Psoas muscle (tissue), 8 donors: ENCODE measurements around the gene PKNOX2. TPM values are rescaled to one million over a fixed set of nuclear protein-coding genes. Genes with fewer than 3 reads are reported as not detected.

Source experiments
- ATAC-seq, 4 donors: fragments of 200-7000 bp; cut with Tn5 transposase; one replicate each; pipeline ENCODE4 v1.9.1; 2020; ENCODE audit warnings: moderate library complexity in 3 of 4, mild to moderate bottlenecking in 2 of 4
- DNase-seq, 2 donors: peaks; one replicate each; pipeline ENCODE4 v3.0.0-alpha.2; 2020
- H3K27ac ChIP-seq: fragments of 200-600 bp; one replicate; pipeline ENCODE4 v1.8.0; 2022
- H3K27me3 ChIP-seq, 3 donors: fragments of 200-600 bp in 1 of 3; one replicate each; pipeline versions ENCODE4 v1.6.1 to v1.8.0; 2013 to 2022; ENCODE audit warnings: low read length in 2 of 3, mild to moderate bottlenecking in 2 of 3, moderate library complexity in 1 of 3; ENCODE audit not compliant: insufficient read depth in 3 of 3
- H3K36me3 ChIP-seq, 2 donors: fragments of 200-600 bp in 1 of 2; one replicate each; pipeline versions ENCODE4 v1.6.1 to v1.8.0; 2013 to 2022; ENCODE audit warnings: low read depth in 1 of 2, mild to moderate bottlenecking in 1 of 2, moderate library complexity in 1 of 2; ENCODE audit not compliant: insufficient read depth in 1 of 2
- H3K4me1 ChIP-seq: fragments of 200-600 bp; one replicate; pipeline ENCODE4 v1.8.0; 2022
- H3K4me3 ChIP-seq: fragments of 200-600 bp; one replicate; pipeline ENCODE4 v1.8.0; 2022; ENCODE audit warnings: mild to moderate bottlenecking
- H3K9me3 ChIP-seq: fragments of 200-600 bp; one replicate; pipeline ENCODE4 v1.8.0; 2022
- WGBS, 3 donors: extraction: QIAGEN DNeasy Blood & Tissue Kit; methylation state at CpG; one replicate each; pipeline versions ENCODE4 v1.1.6 to v1.1.7; 2013; 5-methylcytosine and 5-hydroxymethylcytosine counted together
- intact Hi-C, 2 donors: fragments of 100-400 bp; cut with DNase I; formaldehyde crosslinking; loops; one replicate each; pipeline versions ENCODE4 v1.11.0 to v1.14.2; 2022
- polyA plus RNA-seq, 3 donors: library from polyadenylated mRNA; stranded (reverse); fragments of 200-250 nt; gene quantifications; one replicate each; pipeline ENCODE4 v1.2.3, GENCODE V29; 2013
- total RNA-seq, 4 donors: library from RNA; stranded (reverse); fragmentation: NEBNext Ultra II Directional in 2 of 4; extraction: Animal tissue kit (Norgen Biotek cat#: 25700) in 2 of 4; gene quantifications; one replicate each; pipeline versions ENCODE4 v1.2.1 to v1.2.4, GENCODE V29; 2021 to 2023
- TF ChIP-seq, protein P1 (sequence below): fragments of 200-600 bp; IDR thresholded peaks from one replicate; pipeline ENCODE4 v1.8.0; 2022; ENCODE audit warnings: antibody characterized with exemption
- donor health status: healthy with polysubstance abuse.
- donor health status: DM: no; HTN: no; CAD: no; lungs with moderate emphysema.
- donor health status: Bipolar disorder and iron deficiency.
- donor health status: healthy.
- donor health status: DM: yes; HTN: yes; CAD: no.
- donor health status: DM: no; HTN: no; CAD: no.
- donor health status: DM: no; HTN: no; CAD: no.
- donor health status: DM: yes; HTN: yes; CAD: no.

Gene PKNOX2
- total and polyA plus RNA-seq, 7 donors, result 1.8 to 30.5 (median 14.5) TPM

DNA sequence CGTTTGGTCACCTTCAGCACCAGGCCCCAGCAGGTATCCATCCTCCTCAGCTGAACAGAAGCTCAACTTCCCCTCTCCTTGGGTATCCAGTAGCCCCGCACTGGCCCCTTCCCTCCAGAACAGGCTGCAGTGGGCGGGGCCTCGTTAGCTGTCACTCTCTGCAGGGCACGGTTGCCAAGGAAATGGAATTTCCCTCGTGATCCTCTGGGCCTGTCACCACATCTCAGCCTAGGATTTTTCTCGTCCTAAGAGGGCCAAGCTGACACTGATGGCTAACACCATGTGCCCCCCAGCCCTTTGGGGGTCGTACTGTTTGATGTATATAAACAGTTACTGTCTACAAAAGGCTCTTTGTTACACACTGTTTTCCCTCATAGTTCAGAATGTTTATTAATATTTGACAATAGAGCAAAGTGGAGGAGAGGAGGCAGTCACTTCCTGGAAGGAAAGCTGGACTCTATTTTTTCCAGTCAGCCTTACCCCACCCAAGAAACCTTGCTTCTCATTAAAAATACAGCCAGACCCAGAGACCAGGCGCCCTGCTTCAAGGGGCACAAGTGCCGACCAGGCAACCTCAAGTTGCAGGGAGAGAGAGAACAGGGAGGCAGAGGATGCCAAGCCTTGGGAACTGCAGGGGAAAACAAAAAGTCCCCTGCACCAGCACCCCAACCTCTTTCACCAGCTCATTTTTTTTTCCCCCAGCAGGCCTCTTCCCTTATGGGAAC is 287.0 kb downstream of the PKNOX2 start:
- TF ChIP-seq, protein P1, sequence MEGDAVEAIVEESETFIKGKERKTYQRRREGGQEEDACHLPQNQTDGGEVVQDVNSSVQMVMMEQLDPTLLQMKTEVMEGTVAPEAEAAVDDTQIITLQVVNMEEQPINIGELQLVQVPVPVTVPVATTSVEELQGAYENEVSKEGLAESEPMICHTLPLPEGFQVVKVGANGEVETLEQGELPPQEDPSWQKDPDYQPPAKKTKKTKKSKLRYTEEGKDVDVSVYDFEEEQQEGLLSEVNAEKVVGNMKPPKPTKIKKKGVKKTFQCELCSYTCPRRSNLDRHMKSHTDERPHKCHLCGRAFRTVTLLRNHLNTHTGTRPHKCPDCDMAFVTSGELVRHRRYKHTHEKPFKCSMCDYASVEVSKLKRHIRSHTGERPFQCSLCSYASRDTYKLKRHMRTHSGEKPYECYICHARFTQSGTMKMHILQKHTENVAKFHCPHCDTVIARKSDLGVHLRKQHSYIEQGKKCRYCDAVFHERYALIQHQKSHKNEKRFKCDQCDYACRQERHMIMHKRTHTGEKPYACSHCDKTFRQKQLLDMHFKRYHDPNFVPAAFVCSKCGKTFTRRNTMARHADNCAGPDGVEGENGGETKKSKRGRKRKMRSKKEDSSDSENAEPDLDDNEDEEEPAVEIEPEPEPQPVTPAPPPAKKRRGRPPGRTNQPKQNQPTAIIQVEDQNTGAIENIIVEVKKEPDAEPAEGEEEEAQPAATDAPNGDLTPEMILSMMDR, result no peak
- Histone ChIP-seq H3K27me3 (no peaks in the 10 kb centered on the region), H3K27ac (no peak overlapping the region), H3K4me1 (no peaks in the 10 kb centered on the region), H3K9me3 (no peaks in the 10 kb centered on the region), H3K36me3 (no peaks in the 10 kb centered on the region), H3K4me3 (no peak overlapping the region)
- DNase-seq (peak in 1 of 2 donors; percentile 32), ATAC-seq (peak in 2 of 4 donors; percentile 36 to 37)
- WGBS, 3 donors, result 27 to 31% (median 29%) methylated on average over 10 of the region's 10 CpGs
- intact Hi-C loops, result no loop called here

DNA sequence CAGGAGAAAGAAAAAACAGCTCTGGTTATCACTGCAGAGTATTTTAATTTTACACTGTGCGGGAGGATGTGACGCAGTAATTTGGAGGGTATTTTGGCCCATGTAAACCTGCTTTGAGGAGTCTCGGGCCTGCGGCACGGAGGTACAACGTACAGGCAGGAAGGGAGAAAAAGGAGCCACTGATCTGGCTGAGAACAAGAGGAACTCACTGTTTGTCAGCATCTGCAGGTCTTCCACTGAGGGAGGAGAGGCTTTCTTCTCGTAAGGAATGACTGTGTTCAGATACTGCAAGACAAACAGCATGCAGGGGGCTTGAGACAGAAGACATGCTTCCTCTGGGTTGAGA is 287.5 kb downstream of the PKNOX2 start:
- TF ChIP-seq, protein P1, result no peak
- Histone ChIP-seq H3K36me3 (no peaks in the 10 kb centered on the region), H3K4me3 (no peak overlapping the region), H3K27me3 (no peaks in the 10 kb centered on the region), H3K4me1 (no peaks in the 10 kb centered on the region), H3K9me3 (no peaks in the 10 kb centered on the region), H3K27ac (no peak overlapping the region)
- WGBS, 3 donors, result 88 to 91% (median 89%) methylated on average over 7 of the region's 7 CpGs
- ATAC-seq (no peak), DNase-seq (no peak)
- intact Hi-C loops, result no loop called here

DNA sequence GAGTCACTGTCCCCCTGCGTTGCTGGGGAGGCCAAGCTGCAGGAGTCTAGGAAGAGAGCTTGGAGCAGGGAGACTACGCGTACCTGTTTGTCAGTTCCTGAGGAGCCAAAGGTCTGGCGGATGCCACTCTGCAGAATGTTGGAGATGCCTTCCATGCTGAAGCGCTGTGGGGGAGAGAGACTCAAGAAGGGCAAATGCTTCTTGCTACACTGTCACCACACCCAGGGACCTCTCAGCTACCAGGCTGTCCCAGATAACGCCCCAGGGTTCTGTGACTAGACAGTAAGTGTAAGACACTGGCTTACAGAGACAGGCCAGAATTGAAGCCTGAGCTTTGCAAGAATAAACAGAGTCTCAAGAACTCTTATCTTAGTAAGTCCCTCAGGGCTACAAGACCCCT is 289.5 kb downstream of the PKNOX2 start:
- Histone ChIP-seq H3K4me1 (peaks cover 8% of the 10 kb centered on the region), H3K9me3 (no peaks in the 10 kb centered on the region), H3K4me3 (no peak overlapping the region), H3K27ac (no peak overlapping the region), H3K27me3 (no peaks in the 10 kb centered on the region), H3K36me3 (no peaks in the 10 kb centered on the region)
- TF ChIP-seq, protein P1, result no peak
- intact Hi-C loops, result no loop called here
- ATAC-seq (no peak), DNase-seq (no peak)
- 88 to 96% (median 96%) methylated on average over 6 of the region's 6 CpGs for WGBS, 3 donors

DNA sequence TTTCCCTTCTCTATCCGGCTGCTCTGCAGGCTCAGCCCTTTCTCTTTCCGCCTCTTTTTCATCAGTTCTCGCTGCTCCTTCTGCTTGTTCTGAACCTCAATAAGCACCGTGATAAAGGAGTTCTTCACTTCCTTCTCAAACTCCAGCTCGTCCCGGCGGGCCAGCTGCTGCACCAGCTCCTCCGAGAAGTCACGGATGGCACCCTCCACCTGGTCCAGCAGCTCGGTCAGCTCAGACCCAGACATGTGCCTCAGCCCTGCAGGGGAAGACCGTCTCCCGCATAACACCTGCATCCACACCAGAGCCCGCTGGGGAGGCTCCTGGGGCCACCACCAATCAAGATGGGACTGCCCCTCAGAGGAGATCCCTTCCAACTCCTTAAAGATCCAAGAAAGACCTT is 291.3 kb downstream of the PKNOX2 start:
- no peak overlapping the region for H3K4me3 ChIP-seq
- H3K4me1 ChIP-seq, result peaks cover 8% of the 10 kb centered on the region
- intact Hi-C loops, result no loop called here
- TF ChIP-seq, protein P1, result no peak
- no peaks in the 10 kb centered on the region for H3K9me3 ChIP-seq
- 79 to 86% (median 84%) methylated on average over 13 of the region's 13 CpGs for WGBS, 3 donors
- H3K36me3 ChIP-seq, result no peaks in the 10 kb centered on the region
- no peak for DNase-seq
- H3K27ac ChIP-seq, result no peak overlapping the region
- H3K27me3 ChIP-seq, result no peaks in the 10 kb centered on the region
- ATAC-seq, result no peak

DNA sequence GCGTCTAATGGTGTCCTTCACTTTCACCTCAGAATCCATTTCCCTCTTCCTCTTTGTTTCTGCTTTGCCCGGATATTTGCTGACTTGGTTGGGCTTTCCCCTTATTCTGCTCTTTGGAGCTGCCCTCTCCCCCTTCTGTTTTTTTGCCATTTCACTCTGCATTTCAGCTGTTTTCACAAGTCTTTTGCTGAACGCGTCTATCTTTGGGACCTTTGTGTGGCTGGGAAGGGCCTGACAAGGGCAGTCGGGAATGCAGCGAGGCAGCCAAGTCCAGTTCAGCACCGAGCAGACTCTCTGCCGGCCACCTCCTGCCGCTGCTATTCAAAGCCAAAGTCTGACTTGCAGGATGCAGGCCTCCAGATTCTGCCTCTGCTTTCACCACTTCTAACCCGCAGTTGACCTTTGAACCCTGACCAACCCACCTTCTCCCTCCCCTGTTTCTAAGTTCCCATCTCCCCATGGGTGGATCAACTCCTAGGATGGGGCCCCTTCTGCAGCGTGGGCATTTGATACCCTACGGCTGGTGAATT is 293.3 kb downstream of the PKNOX2 start:
- no peaks in the 10 kb centered on the region for H3K27me3 ChIP-seq
- peaks cover 8% of the 10 kb centered on the region for H3K4me1 ChIP-seq
- 15 to 21% (median 16%) methylated on average over 12 of the region's 12 CpGs for WGBS, 3 donors
- peak; percentile 55 to 70 for DNase-seq
- no peaks in the 10 kb centered on the region for H3K9me3 ChIP-seq
- H3K36me3 ChIP-seq, result no peaks in the 10 kb centered on the region
- TF ChIP-seq, protein P1, result no peak
- ATAC-seq, result peak; percentile 67 to 87 (median 83)
- intact Hi-C loops, result no loop called here
- H3K27ac ChIP-seq, result no peak overlapping the region
- H3K4me3 ChIP-seq, result no peak overlapping the region
